Measurements from ENCODE around the gene SUB1.

Gene SUB1

DNA sequence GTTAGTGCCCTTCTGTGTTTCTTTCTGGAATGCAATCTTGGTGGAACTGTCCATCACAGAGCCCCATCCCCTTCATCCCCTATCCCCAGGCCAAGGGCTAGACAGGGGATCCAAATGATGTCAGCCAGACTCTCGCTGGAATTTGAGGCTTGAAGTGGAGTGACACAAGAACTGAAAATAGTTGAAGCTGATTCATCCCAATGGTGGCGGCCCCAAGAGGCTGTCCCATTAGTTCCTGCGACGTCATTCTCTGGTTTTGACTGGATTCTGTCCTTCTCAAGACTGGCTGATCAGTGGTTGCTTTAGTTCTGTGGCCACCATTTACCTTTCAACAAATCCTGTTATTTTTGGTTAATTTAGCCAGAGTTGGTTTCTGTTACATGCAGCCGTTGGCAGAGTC lies 59.9 kb downstream of the SUB1 start:
- no peak for DNase-seq (ENCODE audit: low read depth)

DNA sequence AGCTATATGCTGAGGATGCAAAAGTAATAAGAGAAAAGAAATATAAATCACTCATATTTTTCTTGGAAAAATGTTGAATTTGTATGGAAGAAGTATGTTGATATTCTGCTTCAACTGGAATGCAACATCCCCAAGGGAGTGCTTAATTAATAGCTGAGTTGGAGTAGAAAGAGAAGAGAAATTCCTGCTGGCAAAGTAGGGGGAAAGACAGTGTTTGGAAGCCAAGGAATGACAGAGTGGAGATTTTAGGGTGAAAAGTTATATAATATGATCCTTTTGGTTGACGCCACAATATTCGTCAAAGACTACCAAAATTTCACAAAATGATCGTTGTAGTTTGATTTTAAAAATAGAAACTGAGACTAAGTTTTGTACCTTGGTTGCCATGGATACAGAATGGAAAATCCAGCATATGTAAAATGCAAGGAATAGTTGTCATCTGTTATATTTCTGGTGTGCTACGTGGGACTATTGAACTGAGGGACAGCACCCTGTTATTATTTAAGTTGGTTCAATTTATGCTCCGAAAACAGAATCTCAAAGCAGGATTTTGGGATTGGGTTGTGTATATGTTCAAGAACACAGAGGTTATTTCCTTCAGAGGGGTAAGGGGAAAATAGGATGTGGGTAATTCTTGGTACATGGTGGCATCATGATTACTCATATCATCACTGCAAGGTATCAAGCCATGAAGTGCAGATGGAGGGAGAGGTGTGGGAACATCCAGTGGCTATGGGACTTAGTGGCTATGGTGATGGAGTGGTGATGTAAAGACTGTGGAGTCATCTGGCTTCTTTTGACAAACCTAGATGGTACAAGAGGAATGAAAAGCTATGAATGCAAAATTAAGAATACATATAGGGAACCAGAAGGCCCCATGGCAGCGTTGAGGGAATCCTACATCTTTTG lies 61.0 kb downstream of the SUB1 start:
- DNase-seq (ENCODE audit: low read depth) = no peak

DNA sequence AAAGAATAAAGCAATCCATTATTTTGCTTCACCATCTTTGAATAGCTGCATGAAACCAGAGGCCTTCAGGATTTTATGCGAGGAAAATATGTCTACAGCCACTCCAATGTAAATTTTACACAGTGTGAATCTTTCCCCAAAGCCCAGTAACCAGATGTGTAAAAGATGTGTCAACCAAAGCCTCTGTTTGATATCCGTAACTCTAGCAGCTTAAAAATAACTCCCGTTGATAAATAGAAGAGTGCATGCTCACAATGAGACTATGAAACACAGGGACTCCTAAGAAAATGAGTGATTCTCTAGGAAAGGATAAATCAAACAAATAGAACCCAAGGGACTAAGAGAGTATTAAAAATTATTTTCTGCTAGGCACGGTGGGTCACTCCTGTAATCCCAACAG lies 65.7 kb downstream of the SUB1 start:
- DNase-seq (ENCODE audit: low read depth) = no peak

DNA sequence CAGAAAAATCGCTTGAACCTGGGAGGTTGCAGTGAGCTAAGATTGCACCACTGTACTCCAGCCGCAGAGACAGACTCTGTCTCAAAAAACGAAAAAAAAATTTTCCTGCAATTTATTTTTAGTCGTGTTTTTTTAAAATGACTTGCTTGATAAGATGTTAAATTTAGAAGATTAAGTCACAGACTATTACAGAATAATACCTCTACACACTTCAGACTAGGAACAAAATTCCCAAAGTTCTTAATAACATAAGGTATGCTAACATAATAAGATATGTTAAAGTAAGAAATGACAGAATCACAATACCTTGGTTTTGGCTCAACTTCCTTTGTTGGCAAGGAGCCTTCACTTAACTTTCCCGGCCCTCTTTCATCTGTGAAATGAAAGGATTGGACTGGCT lies 66.3 kb downstream of the SUB1 start:
- no peak for DNase-seq (ENCODE audit: low read depth)
